OCI-LY1 (cell line): ENCODE measurements around the gene MAD2L1BP.

Experiments
- H2AFZ ChIP-seq: fragments of 200-600 bp; sonication (generic), shearing (Covaris generic); 2 replicates; pipeline ENCODE4 v1.6.0; 2014; ENCODE audit warnings: antibody characterized with exemption, mild to moderate bottlenecking, low read length
- H3F3A ChIP-seq: fragments of 200-600 bp; sonication (generic), shearing (Covaris generic); 2 replicates; pipeline ENCODE4 v1.6.0; 2014; ENCODE audit warnings: mild to moderate bottlenecking, antibody characterized with exemption, low read length, moderate library complexity; ENCODE audit not compliant: insufficient read depth
- H3K27ac ChIP-seq: fragments of 200-600 bp; sonication (generic); 2 replicates; pipeline ENCODE4 v1.5.1; 2014; ENCODE audit warnings: low read length, mixed run types, mild to moderate bottlenecking, low read depth; ENCODE audit not compliant: poor library complexity, severe bottlenecking
- H3K27me3 ChIP-seq: fragments of 200-600 bp; sonication (generic); 2 replicates; pipeline ENCODE4 v1.6.0; 2014; ENCODE audit warnings: antibody characterized with exemption, mild to moderate bottlenecking, low read length, moderate library complexity; ENCODE audit not compliant: insufficient read depth
- H3K36me3 ChIP-seq: fragments of 200-600 bp; sonication (generic); 2 replicates; pipeline ENCODE4 v1.6.1; 2014; ENCODE audit warnings: mild to moderate bottlenecking, antibody characterized with exemption, low read length, moderate library complexity, mixed read lengths; ENCODE audit not compliant: insufficient read depth
- H3K4me1 ChIP-seq: fragments of 200-600 bp; sonication (generic); 2 replicates; pipeline ENCODE4 v1.5.1; 2014; ENCODE audit warnings: mild to moderate bottlenecking, low read length, moderate library complexity; ENCODE audit not compliant: insufficient read depth, severe bottlenecking
- H3K4me2 ChIP-seq: fragments of 200-600 bp; sonication (generic), shearing (Covaris generic); 2 replicates; pipeline ENCODE4 v1.6.1; 2014; ENCODE audit warnings: low read length
- H3K4me3 ChIP-seq: fragments of 200-600 bp; sonication (generic); 2 replicates; pipeline ENCODE4 v1.5.1; 2014; ENCODE audit warnings: low read length, low read depth, mild to moderate bottlenecking, mixed read lengths; ENCODE audit not compliant: poor library complexity, severe bottlenecking
- H3K79me2 ChIP-seq: fragments of 200-600 bp; shearing (Covaris generic); 2 replicates; pipeline ENCODE4 v1.6.1; 2016; ENCODE audit warnings: mixed run types, low read length, mixed read lengths; ENCODE audit not compliant: insufficient read depth
- H3K9ac ChIP-seq: fragments of 200-600 bp; sonication (generic), shearing (Covaris generic); 2 replicates; pipeline ENCODE4 v1.6.1; 2014; ENCODE audit warnings: mild to moderate bottlenecking, low read length, mixed read lengths
- H3K9me2 ChIP-seq: fragments of 200-600 bp; sonication (generic), shearing (Covaris generic); 2 replicates; pipeline ENCODE4 v1.6.1; 2014; ENCODE audit warnings: low read depth, mild to moderate bottlenecking, low read length, mixed read lengths
- H3K9me3 ChIP-seq: fragments of 200-600 bp; shearing (Covaris generic); 2 replicates; pipeline ENCODE4 v1.6.1; 2014; ENCODE audit warnings: low read length, mixed read lengths
- H4K20me1 ChIP-seq: fragments of 200-600 bp; sonication (generic), shearing (Covaris generic); 2 replicates; pipeline ENCODE4 v1.6.0; 2016; ENCODE audit warnings: mild to moderate bottlenecking, low read length; ENCODE audit not compliant: insufficient read depth
- CTCF ChIP-seq: fragments of 200-600 bp; sonication (generic), shearing (Covaris generic); IDR thresholded peaks from 2 replicates; pipeline ENCODE4 v1.5.1; 2017; ENCODE audit warnings: mild to moderate bottlenecking, antibody characterized with exemption, low read length, moderate library complexity, mixed read lengths
- EZH2 ChIP-seq: fragments of 200-600 bp; sonication (generic), shearing (Covaris generic); IDR thresholded peaks from 2 replicates; pipeline ENCODE4 v1.8.0; 2017; ENCODE audit warnings: borderline replicate concordance, mixed run types, mild to moderate bottlenecking, antibody characterized with exemption, low read length, moderate library complexity, mixed read lengths

Gene MAD2L1BP

GRCh38 chr6:43614396-43614730 lies 21.3 kb upstream of the MAD2L1BP start:
- no peaks in the 10 kb centered on the region for H3K9me2 ChIP-seq
- H3F3A ChIP-seq = no peaks in the 10 kb centered on the region
- H3K27ac ChIP-seq = no peak overlapping the region
- TF ChIP-seq CTCF (no peak), EZH2 (no peak)
- H2AFZ ChIP-seq = no peak overlapping the region
- no peaks in the 10 kb centered on the region for H3K27me3 ChIP-seq
- H3K9me3 ChIP-seq = no peaks in the 10 kb centered on the region
- no peaks in the 10 kb centered on the region for H4K20me1 ChIP-seq
- no peak overlapping the region for H3K4me2 ChIP-seq
- H3K4me1 ChIP-seq = no peaks in the 10 kb centered on the region
- no peak overlapping the region for H3K4me3 ChIP-seq
- H3K79me2 ChIP-seq = no peaks in the 10 kb centered on the region
- peaks cover 79% of the 10 kb centered on the region for H3K36me3 ChIP-seq
- no peak overlapping the region for H3K9ac ChIP-seq

GRCh38 chr6:43616725-43617472 lies 18.7 kb upstream of the MAD2L1BP start:
- no peaks in the 10 kb centered on the region for H3K79me2 ChIP-seq
- H3K4me2 ChIP-seq = no peak overlapping the region
- H3K9ac ChIP-seq = no peak overlapping the region
- no peaks in the 10 kb centered on the region for H3F3A ChIP-seq
- no peaks in the 10 kb centered on the region for H3K9me3 ChIP-seq
- no peak overlapping the region for H3K27ac ChIP-seq
- H4K20me1 ChIP-seq = no peaks in the 10 kb centered on the region
- H2AFZ ChIP-seq = no peak overlapping the region
- H3K4me1 ChIP-seq = no peaks in the 10 kb centered on the region
- H3K9me2 ChIP-seq = no peaks in the 10 kb centered on the region
- TF ChIP-seq EZH2 (no peak), CTCF (no peak)
- no peaks in the 10 kb centered on the region for H3K27me3 ChIP-seq
- H3K4me3 ChIP-seq = no peak overlapping the region
- peaks cover 79% of the 10 kb centered on the region for H3K36me3 ChIP-seq

GRCh38 chr6:43621078-43621835 lies 14.4 kb upstream of the MAD2L1BP start:
- Histone ChIP-seq H3K9me2 (no peaks in the 10 kb centered on the region), H3F3A (no peaks in the 10 kb centered on the region), H4K20me1 (no peaks in the 10 kb centered on the region), H3K4me2 (no peak overlapping the region), H3K79me2 (no peaks in the 10 kb centered on the region), H2AFZ (no peak overlapping the region), H3K4me1 (no peaks in the 10 kb centered on the region), H3K27me3 (no peaks in the 10 kb centered on the region), H3K36me3 (peaks cover 93% of the 10 kb centered on the region), H3K9ac (no peak overlapping the region), H3K27ac (no peak overlapping the region), H3K9me3 (no peaks in the 10 kb centered on the region), H3K4me3 (no peak overlapping the region)
- TF ChIP-seq EZH2 (no peak), CTCF (no peak)
